Nucleus accumbens (tissue), 56 donors: ENCODE data around the gene MMP11.

Source experiments
- DNase-seq, 56 donors: peaks; one replicate each; lab custom pipeline; 2025; lab: John Stamatoyannopoulos, UW

MMP11 gene

GRCh38 chr22:23779083-23779482, 6.4 kb downstream of the MMP11 start:
- no peak for DNase-seq

- no peak for DNase-seq
Observed at GRCh38 chr22:23779731-23780130, 7.1 kb downstream of the MMP11 start.

- no peak for DNase-seq
Observed at GRCh38 chr22:23780146-23780748, 7.6 kb downstream of the MMP11 start.

- DNase-seq = peak in 54 of 56 donors; percentile 15 to 90 (median 75)
Observed at GRCh38 chr22:23781065-23781464, 8.4 kb downstream of the MMP11 start.

- DNase-seq = peak in 8 of 56 donors; percentile 20 to 49 (median 41)
Observed at GRCh38 chr22:23781511-23782183, 9.0 kb downstream of the MMP11 start.

- no peak for DNase-seq
Observed at GRCh38 chr22:23782252-23782651, 9.6 kb downstream of the MMP11 start.

- DNase-seq = no peak
Observed at GRCh38 chr22:23782703-23783102, 10.1 kb downstream of the MMP11 start.

GRCh38 chr22:23783265-23784150, 10.9 kb downstream of the MMP11 start:
- DNase-seq = no peak

- DNase-seq = no peak
Observed at GRCh38 chr22:23784215-23784732, 11.6 kb downstream of the MMP11 start.

GRCh38 chr22:23786261-23786710, 13.6 kb downstream of the MMP11 start:
- DNase-seq = no peak

GRCh38 chr22:23786752-23787599, 14.3 kb downstream of the MMP11 start, which contains the start of gene SMARCB1:
TSS of gene SMARCB1 (plus strand) at chr22:23786966. CDS start at chr22:23787170, 204 bp downstream.
- DNase-seq = peak in 55 of 56 donors; percentile 9 to 89 (median 71)

- DNase-seq = no peak
Observed at GRCh38 chr22:23787600-23787896, 14.9 kb downstream of the MMP11 start.

- no peak for DNase-seq
Observed at GRCh38 chr22:23787910-23788309, 15.3 kb downstream of the MMP11 start.

GRCh38 chr22:23789121-23789520, 16.5 kb downstream of the MMP11 start:
- DNase-seq = no peak

GRCh38 chr22:23789638-23790037, 17.0 kb downstream of the MMP11 start:
- DNase-seq = peak in 4 of 56 donors; percentile 9 to 46 (median 29)

GRCh38 chr22:23790819-23791737, 18.4 kb downstream of the MMP11 start:
- DNase-seq = no peak

- DNase-seq = no peak
Observed at GRCh38 chr22:23791738-23792645, 19.3 kb downstream of the MMP11 start.

GRCh38 chr22:23793326-23793725, 20.7 kb downstream of the MMP11 start:
- no peak for DNase-seq
